HepG2 (cell line): Measurements from ENCODE around the gene USP34. TPM values are rescaled to one million over a fixed set of nuclear protein-coding genes. Genes with fewer than 3 reads are reported as not detected.
"Not testable (repeated sequence)": the region's sequence is repeated elsewhere in the genome, so short reads cannot be mapped to it uniquely, and the experiment has no call there.

ENCODE experiments used
- ATAC-seq: fragments of 200-7000 bp; cut with Tn5 transposase; 3 replicates; pipeline ENCODE4 v1.9.1; 2020; ENCODE audit warnings: mild to moderate bottlenecking, moderate library complexity
- BruUV-seq: library from RNA; stranded (reverse); fragments of 400-500 nt; replicated peaks from 2 replicates; lab custom pipeline; 2021; lab: Mats Ljungman, UMichigan
- CTCF ChIA-PET: fragments of 300-600 bp; formaldehyde crosslinking; extraction: SDS; loops from one replicate; lab custom pipeline; 2021; ENCODE audit warnings: low total read pairs, inconsistent platforms, low intra/inter-chr PET ratio; lab: Yijun Ruan, JAX
- POLR2A ChIA-PET: fragments of 350-600 bp; sonication (Branson Sonifier 250); formaldehyde crosslinking; loops from one replicate; lab custom pipeline; 2020; ENCODE audit warnings: antibody characterized with exemption, inconsistent platforms; lab: Yijun Ruan, JAX
- DNase-seq: peaks from one replicate; pipeline ENCODE4 v3.0.0-alpha.2; 2015; ENCODE audit warnings: low spot score
- FAIRE-seq: peaks from 3 replicates; lab custom pipeline; 2011; peaks lifted over from hg19 to GRCh38; lab: Jason Lieb, UNC
- H2AFZ ChIP-seq: one replicate; pipeline ENCODE4 v1.6.1; 2011; ENCODE audit warnings: low read length, inconsistent platforms
- H3K27ac ChIP-seq: fragments of 300-600 bp; 3 replicates; pipeline ENCODE4 v1.8.0; 2011; ENCODE audit warnings: mixed run types, mild to moderate bottlenecking, mixed read lengths, low read length, inconsistent platforms; ENCODE audit not compliant: insufficient read depth; ENCODE audit errors: extremely low read length
- H3K27me3 ChIP-seq, 2 experiments: fragments of 200-600 bp in 1 of 2; 2 replicates in 1 of 2; 3 replicates in 1 of 2; pipeline versions ENCODE4 v1.6.0 to v1.8.0; 2011; ENCODE audit warnings: low read length in 2 of 2, mild to moderate bottlenecking in 2 of 2, moderate library complexity in 2 of 2, inconsistent platforms in 1 of 2; ENCODE audit not compliant: insufficient read depth in 2 of 2, control insufficient read depth in 1 of 2
- H3K36me3 ChIP-seq, 2 experiments: fragments of 200-600 bp in 1 of 2; replicated peaks in 1 of 2; 2 replicates in 1 of 2; 3 replicates in 1 of 2; pipeline versions ENCODE4 v1.5.1 to v1.8.0; 2011; ENCODE audit warnings: low read length in 2 of 2, inconsistent platforms in 1 of 2; ENCODE audit not compliant: insufficient read depth in 2 of 2, control insufficient read depth in 1 of 2
- H3K4me1 ChIP-seq: 2 replicates; pipeline ENCODE4 v1.5.1; 2012; ENCODE audit warnings: low read length, inconsistent platforms; ENCODE audit not compliant: insufficient read depth
- H3K4me2 ChIP-seq: 2 replicates; pipeline ENCODE4 v1.6.0; 2011; ENCODE audit warnings: low read depth, low read length, inconsistent platforms
- H3K4me3 ChIP-seq, 3 experiments: fragments of 200-600 bp in 1 of 3; sonication (generic), shearing (Covaris generic) in 1 of 3; replicated peaks in 1 of 3; 2 replicates each; pipeline ENCODE4 v1.5.1; 2011 to 2016; ENCODE audit warnings: low read length in 3 of 3, inconsistent platforms in 2 of 3, low read depth in 2 of 3, mild to moderate bottlenecking in 2 of 3, control low read depth in 1 of 3, mixed read lengths in 1 of 3; ENCODE audit not compliant: insufficient read depth in 1 of 3
- H3K79me2 ChIP-seq: one replicate; pipeline ENCODE4 v1.6.1; 2011; ENCODE audit warnings: low read length, inconsistent platforms; ENCODE audit not compliant: insufficient read depth
- H3K9ac ChIP-seq: 2 replicates; pipeline ENCODE4 v1.6.0; 2011; ENCODE audit warnings: mild to moderate bottlenecking, low read depth, low read length, inconsistent platforms; ENCODE audit not compliant: insufficient read depth
- H3K9me3 ChIP-seq: 2 replicates; pipeline ENCODE4 v1.5.1; 2012; ENCODE audit warnings: mild to moderate bottlenecking, low read length
- H4K20me1 ChIP-seq: 2 replicates; pipeline ENCODE4 v1.6.0; 2011; ENCODE audit warnings: inconsistent platforms, mild to moderate bottlenecking, low read length, moderate library complexity; ENCODE audit not compliant: insufficient read depth
- EHMT2 ChIP-seq: fragments of 200-600 bp; sonication (generic); IDR thresholded peaks from 2 replicates; pipeline ENCODE4 v1.7.0; 2017; ENCODE audit warnings: antibody characterized with exemption, low read depth, low read length, borderline replicate concordance
- FOXA3 ChIP-seq: IDR thresholded peaks from 2 replicates; pipeline ENCODE4 v1.6.1; 2016; ENCODE audit warnings: missing genetic modification reagents, missing compliant biosample characterization
- FOXK1 ChIP-seq: sonication (generic); formaldehyde crosslinking; IDR thresholded peaks from 2 replicates; pipeline ENCODE4 v1.4.0; 2020; ENCODE audit warnings: low read depth, missing genetic modification reagents, borderline replicate concordance
- FOXO1 ChIP-seq: sonication (generic); formaldehyde crosslinking; IDR thresholded peaks from 2 replicates; pipeline ENCODE4 v1.4.0; 2020; ENCODE audit warnings: missing genetic modification reagents
- HMGXB4 ChIP-seq, 2 experiments: sonication (generic) in 1 of 2; formaldehyde crosslinking in 1 of 2; IDR thresholded peaks; 2 replicates each; pipeline versions ENCODE4 v1.4.0 to v1.6.1; 2018 to 2020; ENCODE audit warnings: missing genetic modification reagents in 2 of 2, borderline replicate concordance in 1 of 2, low read depth in 1 of 2, mild to moderate bottlenecking in 1 of 2, missing biosample characterization in 1 of 2
- NFYB ChIP-seq: sonication (generic); formaldehyde crosslinking; IDR thresholded peaks from 2 replicates; pipeline ENCODE4 v1.4.0; 2020; ENCODE audit warnings: missing genetic modification reagents
- RELA ChIP-seq: sonication (generic); formaldehyde crosslinking; IDR thresholded peaks from 2 replicates; pipeline ENCODE4 v1.4.0; 2020; ENCODE audit warnings: missing genetic modification reagents
- THAP7 ChIP-seq: sonication (generic); formaldehyde crosslinking; IDR thresholded peaks from 2 replicates; pipeline ENCODE4 v1.8.1; 2023; ENCODE audit warnings: mild to moderate bottlenecking, missing genetic modification reagents
- THYN1 ChIP-seq: sonication (generic); formaldehyde crosslinking; IDR thresholded peaks from 2 replicates; pipeline ENCODE4 v1.8.1; 2023; ENCODE audit warnings: low read depth, mild to moderate bottlenecking, moderate library complexity, missing genetic modification reagents, borderline replicate concordance
- ZC3H4 ChIP-seq: sonication (generic); formaldehyde crosslinking; IDR thresholded peaks from 2 replicates; pipeline ENCODE4 v1.4.0; 2020; ENCODE audit warnings: missing genetic modification reagents, borderline replicate concordance
- ZNF10 ChIP-seq: sonication (generic); formaldehyde crosslinking; IDR thresholded peaks from 2 replicates; pipeline ENCODE4 v1.4.0; 2020; ENCODE audit warnings: mild to moderate bottlenecking, low read depth, missing genetic modification reagents, borderline replicate concordance
- ZNF564 ChIP-seq: sonication (generic); formaldehyde crosslinking; IDR thresholded peaks from 2 replicates; pipeline ENCODE4 v1.8.1; 2023; ENCODE audit warnings: mild to moderate bottlenecking, missing genetic modification reagents
- WGBS: methylation state at CpG from one replicate; pipeline ENCODE4 v1.1.6; 2017; ENCODE audit warnings: low lambda C conversion rate; 5-methylcytosine and 5-hydroxymethylcytosine counted together
- in situ Hi-C: cut with HindIII; loops from 2 replicates; pipeline ENCODE4 v1.10.0; 2017; ENCODE audit warnings: low pct_unique_long_range_greater_than_20kb; ENCODE audit not compliant: extremely low pct_ligation_motif_present
- intact Hi-C: fragments of 100-400 bp; cut with micrococcal nuclease; formaldehyde crosslinking; loops from one replicate; pipeline ENCODE4 v1.10.0; 2022; ENCODE audit not compliant: unreplicated experiment
- polyA plus RNA-seq, 8 experiments: library from polyadenylated mRNA; depleted of rRNA in 3 of 8; stranded (reverse) in 7 of 8; unstranded in 1 of 8; fragments of >200 nt; fragmentation: Illumina TruSeq in 4 of 8; extraction: Trizol in 4 of 8; gene quantifications; 2 replicates each; pipeline versions ENCODE4 v1.2.1 to v1.2.3, GENCODE V29; 2011 to 2016; ENCODE audit warnings: low read depth in 4 of 8, missing spikeins in 1 of 8, mixed read lengths in 1 of 8; ENCODE audit not compliant: insufficient read depth in 1 of 8
- total RNA-seq, 5 experiments: library from RNA; depleted of rRNA; stranded (reverse); fragments of >200 nt; fragmentation: Illumina TruSeq; extraction: Trizol; gene quantifications; 2 replicates each; pipeline ENCODE4 v1.2.3, GENCODE V29; 2016; ENCODE audit warnings: low read depth in 1 of 5
- TF ChIP-seq, protein P1 (sequence below): sonication (generic); formaldehyde crosslinking; IDR thresholded peaks from 2 replicates; pipeline ENCODE4 v1.5.1; 2020; ENCODE audit warnings: missing genetic modification reagents, mild to moderate bottlenecking, borderline replicate concordance

USP34 gene
- total and polyA plus RNA-seq, 2 of the 13 experiments (the other 11 are each of a cell fraction or from before 2014, with no cell fraction given), result 99.2 to 100 TPM

DNA sequence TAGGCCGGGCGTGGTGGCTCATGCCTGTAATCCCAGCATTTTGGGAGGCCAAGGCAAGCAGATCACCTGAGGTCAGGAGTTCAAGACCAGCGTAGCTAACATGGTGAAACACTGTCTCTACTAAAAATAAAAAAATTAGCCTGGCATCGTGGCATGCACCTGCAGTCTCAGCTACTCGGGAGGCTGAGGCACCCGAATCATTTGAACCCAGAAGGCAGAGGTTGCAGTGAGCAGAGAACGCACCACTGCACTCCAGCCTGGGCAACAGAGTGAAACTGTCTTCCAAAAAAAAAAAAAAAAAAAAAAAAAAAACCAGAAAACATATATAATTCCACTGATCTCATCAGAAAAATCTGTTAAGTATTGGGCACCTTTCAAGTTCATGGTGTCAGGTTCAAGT lies 23.9 kb downstream of the USP34 start:
- H3K27me3 ChIP-seq, BruUV-seq, intact Hi-C loops, POLR2A ChIA-PET, H3K27ac ChIP-seq, H2AFZ ChIP-seq, H3K9ac ChIP-seq, H3K9me3 ChIP-seq, H3K36me3 ChIP-seq, in situ Hi-C loops, H3K4me2 ChIP-seq, CTCF ChIA-PET, DNase-seq, H3K4me3 ChIP-seq, ATAC-seq, FAIRE-seq: not testable (repeated sequence)
- WGBS, result 96% methylated on average over 7 of the region's 7 CpGs
- Histone ChIP-seq H3K4me1 (peaks cover 39% of the 10 kb centered on the region), H3K79me2 (peaks cover 96% of the 10 kb centered on the region), H4K20me1 (peaks cover 54% of the 10 kb centered on the region)

DNA sequence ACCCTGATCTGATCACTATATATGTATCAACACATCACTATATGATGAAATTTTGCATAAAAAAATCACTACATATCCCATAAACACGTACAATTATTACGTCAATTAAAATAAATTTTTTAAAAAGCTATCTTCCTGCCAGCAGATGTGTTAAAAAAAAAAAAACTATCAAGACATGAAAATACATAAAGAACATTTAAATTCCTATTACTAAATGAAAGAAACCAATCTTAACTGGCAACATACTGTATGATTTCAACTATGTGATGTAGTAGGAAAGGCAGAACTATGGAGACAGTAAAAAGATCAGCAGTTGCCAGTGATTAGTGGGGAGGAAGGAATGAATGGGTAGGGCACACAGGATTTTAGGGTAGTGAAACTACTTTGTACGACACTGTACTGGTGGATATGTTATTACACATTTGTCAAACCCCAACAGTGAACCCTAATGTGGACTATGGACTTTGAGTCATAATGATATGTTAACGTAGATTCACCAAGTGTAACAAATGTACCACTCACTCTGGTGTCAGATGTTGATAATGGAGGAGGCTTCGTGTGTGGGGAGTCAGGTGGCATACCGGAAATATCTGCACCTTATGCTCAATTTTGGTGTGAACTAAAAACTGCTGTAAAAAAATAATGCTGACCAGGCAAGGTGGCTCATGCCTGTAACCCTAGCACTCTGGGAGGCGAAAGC lies 27.4 kb downstream of the USP34 start:
- no peak overlapping the region for H2AFZ ChIP-seq
- peaks cover 2 to 9% of the 10 kb centered on the region in 2 experiments; a peak in 3 of 5 replicates for H3K36me3 ChIP-seq
- no TSS peak for BruUV-seq
- peak overlapping the region; percentile 53 for H3K4me2 ChIP-seq
- peak; percentile 92 for DNase-seq
- peak; percentile 21 for FAIRE-seq
- POLR2A ChIA-PET, result interaction anchor here (1.1 kb wide), 1 partner anchor 30 kb away, joined by 5 read pairs; no protein-coding TSS in a partner anchor
- ATAC-seq, result peak; percentile 81
- in situ Hi-C loops, result no loop called here
- peaks cover 94% of the 10 kb centered on the region for H3K79me2 ChIP-seq
- no peaks in the 10 kb centered on the region for H3K27me3 ChIP-seq
- intact Hi-C loops, result loop anchor here (2.0 kb wide), 1 partner anchor 27 kb away; the partner anchor contains the start of gene USP34
- peak overlapping the region; percentile 51 for H3K27ac ChIP-seq
- H4K20me1 ChIP-seq, result peaks cover 70% of the 10 kb centered on the region
- CTCF ChIA-PET, result no interaction called here
- H3K4me1 ChIP-seq, result peaks cover 66% of the 10 kb centered on the region
- H3K9me3 ChIP-seq, result no peaks in the 10 kb centered on the region
- H3K9ac ChIP-seq, result no peak overlapping the region
- WGBS, result 49% methylated on average over 7 of the region's 7 CpGs
- H3K4me3 ChIP-seq, result peak overlapping the region in 1 of 3 experiments; percentile 11; a peak in 1 of 6 replicates
- TF ChIP-seq, protein P1, sequence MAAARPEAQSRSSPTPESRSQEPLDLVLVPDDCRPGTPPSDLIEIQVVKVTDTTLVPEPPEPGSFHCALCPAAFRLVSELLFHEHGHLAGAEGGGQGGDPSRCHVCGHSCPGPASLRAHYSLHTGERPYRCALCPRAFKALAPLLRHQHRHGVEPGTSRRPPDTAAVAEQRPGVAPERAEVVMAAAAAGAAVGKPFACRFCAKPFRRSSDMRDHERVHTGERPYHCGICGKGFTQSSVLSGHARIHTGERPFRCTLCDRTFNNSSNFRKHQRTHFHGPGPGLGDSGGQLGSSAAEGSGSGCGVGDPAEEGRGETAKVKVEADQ (CRISPR knock-in tag), result no peak
- no peak for TF ChIP-seq THYN1
- TF ChIP-seq ZC3H4 (CRISPR knock-in tag), result no peak
- TF ChIP-seq HMGXB4 (CRISPR knock-in tag; IDR thresholded peaks at IDR 0.05; ENCODE audit: borderline replicate concordance in 1 of 2, low read depth in 1 of 2), result 0 out of 4 replicates have a peak, but pooled peaks of 1 of the 2 experiments have one; percentile 65
- peak; percentile 50; the same call in 1 of the 2 replicates for TF ChIP-seq FOXO1 (CRISPR knock-in tag)
- TF ChIP-seq FOXA3 (CRISPR knock-in tag), result peak; percentile 79
- no peak for TF ChIP-seq ZNF10 (CRISPR knock-in tag)
- no peak for TF ChIP-seq EHMT2
- TF ChIP-seq THAP7, result no peak
- 0 out of 2 replicates have a peak, but pooled peaks have one; percentile 30 for TF ChIP-seq FOXK1
- no peak for TF ChIP-seq NFYB (CRISPR knock-in tag)
- no peak for TF ChIP-seq RELA (CRISPR knock-in tag)
- TF ChIP-seq ZNF564, result no peak
